GM03348 (cell line): ENCODE data around the gene REN.

Experiments used
- DNase-seq: peaks from one replicate; pipeline ENCODE4 v3.0.0; 2012; ENCODE audit warnings: low spot score

Gene REN

DNA sequence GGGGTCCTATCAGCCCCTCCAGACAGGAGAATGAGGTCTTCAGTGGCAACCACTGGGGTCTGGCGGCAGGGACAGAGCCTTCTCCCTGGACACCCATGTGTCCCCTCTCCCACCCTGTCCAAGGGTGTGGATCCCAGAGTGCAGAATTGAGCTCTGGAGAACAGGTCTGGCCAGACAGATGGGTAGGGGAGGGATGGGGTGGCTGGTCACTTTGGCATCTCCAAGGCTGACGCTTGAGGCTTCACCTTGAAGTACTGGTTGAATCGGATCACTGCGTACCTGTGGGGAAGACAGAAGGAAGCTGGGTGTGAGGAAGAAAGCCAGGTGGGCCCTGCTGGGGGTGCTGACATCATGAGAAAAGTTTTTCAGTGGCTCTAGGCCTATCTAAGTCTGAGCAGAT is 34.2 kb downstream of the REN start:
- no peak for DNase-seq

- DNase-seq, result peak; percentile 90
These were observed 34.9 kb downstream of the REN start for GRCh38 chr1:204130981-204131892.

DNA sequence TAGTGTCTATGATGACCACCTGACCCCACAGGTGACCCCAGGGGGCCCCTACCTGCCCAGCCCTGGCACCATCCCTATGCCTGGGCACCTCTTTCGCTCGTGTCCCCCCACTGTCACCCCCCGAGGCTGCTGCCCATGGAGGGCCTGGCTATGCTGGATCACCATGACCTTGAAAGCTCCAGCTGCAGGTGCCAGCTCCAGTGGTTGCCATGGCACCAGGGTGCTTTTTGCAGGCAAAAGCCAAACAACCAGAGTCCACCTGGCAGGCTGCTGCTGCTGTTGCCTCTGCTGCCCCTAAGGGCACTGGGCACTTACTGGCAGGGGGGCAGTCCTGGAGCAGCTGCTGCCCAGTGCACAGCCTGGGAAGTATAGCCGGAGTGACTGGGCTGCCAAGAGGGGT is 36.0 kb downstream of the REN start:
- DNase-seq, result no peak

DNA sequence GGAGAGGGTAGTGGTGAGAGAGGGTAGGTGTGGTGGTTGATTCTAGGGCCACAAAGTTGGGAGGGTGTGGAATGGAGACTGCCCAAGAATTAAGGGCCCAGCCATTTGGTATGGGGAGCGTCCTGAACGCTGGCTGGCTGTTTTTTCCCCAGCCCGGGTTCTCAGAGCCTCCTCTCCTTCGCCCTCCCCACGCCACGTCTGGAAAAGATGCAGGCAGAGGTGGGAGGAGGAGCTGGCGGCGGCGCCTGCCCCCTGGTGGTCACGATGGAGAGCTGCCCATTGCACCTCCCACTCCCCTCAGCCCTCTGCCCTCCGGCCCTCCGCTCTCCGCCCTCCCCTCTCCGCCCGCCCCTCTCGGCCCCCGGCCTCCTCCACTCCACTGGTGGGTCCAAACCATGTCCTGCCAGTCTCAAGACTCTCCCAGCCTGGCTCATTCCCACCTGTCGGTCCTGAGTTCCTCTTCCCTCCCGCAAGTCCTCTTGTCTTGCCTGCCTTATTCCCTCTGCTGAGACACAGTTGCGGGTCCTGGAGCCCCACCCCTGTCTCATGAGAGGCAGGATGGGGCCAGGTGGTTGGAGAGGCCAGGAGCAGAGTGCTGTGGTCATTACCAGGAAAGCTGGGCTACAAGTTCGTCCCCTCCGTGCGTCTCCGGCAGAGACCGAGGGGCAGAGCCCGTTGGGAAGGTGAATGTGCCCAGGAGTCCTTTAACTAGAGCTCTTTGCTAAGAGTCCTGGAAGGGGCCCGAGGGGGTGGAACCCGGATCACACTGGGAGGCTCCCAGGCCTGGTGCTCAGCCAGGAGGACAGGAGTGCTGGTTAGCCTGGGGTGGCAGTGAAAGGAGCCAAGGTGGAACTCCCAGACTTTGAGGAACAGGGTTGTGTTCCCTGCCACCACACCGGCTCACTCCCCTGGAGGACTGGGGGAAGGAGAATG is 36.9 kb downstream of the REN start:
- peak; percentile 95 for DNase-seq

DNA sequence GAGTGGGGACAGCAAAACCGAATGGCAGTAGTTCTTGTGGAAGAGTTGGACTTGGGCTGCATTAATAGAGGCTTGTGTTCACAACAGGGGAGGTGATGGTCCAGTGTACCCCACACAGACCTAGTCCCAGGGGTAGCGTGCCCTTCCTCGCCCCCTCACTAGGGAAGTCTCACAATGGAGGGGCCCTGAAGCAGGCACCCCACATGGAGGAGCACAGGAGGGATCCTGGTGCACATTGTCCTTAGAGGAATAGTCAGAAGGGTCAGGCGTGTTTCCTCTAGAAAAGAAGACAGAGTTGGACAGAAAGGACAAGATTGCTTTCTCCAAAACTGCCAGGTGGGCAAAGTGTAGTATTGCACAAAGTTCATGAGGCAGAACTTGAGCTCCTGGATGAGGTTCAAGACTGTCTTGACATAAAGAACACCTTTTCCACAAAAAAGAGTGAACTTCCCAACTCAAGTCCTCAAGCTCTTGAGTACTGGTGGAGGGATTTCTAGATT is 37.6 kb downstream of the REN start:
- no peak for DNase-seq

GRCh38 chr1:204127597-204128242 is 38.4 kb downstream of the REN start:
- peak; percentile 94 for DNase-seq

GRCh38 chr1:204126956-204127355 is 39.2 kb downstream of the REN start:
- no peak for DNase-seq

- DNase-seq, result no peak
These were observed 39.8 kb downstream of the REN start for GRCh38 chr1:204126386-204126785.

DNA sequence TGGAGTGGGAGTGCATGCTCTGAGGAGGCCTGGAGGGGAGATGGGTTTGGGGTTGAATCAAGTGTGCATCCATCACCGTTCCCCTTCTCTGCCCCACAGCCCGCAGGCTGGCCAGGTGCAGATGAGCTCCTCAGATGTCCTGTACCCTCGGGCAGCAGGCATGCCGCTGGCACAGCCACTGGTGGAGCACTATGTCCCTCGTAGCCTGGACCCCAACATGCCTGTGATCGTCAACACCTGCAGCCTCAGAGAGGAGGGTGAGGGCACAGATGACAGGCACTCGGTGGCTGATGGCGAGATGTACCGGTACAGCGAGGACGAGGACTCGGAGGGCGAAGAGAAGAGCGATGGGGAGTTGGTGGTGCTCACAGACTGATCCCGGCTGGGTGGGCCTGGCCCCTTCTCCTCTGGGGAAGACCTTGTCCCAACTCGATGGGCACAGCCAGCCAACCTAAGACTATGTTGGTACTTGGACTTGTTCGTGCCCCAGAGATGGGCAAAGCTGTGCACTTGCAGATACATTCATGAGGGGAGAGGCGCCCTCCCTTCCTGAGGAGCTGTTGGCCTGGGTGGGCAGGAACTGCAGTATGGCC is 40.3 kb downstream of the REN start:
- no peak for DNase-seq

GRCh38 chr1:204124639-204125038 is 41.5 kb downstream of the REN start:
- DNase-seq, result no peak

- DNase-seq, result peak; percentile 46
These were observed 42.8 kb downstream of the REN start for GRCh38 chr1:204123376-204123775.

DNA sequence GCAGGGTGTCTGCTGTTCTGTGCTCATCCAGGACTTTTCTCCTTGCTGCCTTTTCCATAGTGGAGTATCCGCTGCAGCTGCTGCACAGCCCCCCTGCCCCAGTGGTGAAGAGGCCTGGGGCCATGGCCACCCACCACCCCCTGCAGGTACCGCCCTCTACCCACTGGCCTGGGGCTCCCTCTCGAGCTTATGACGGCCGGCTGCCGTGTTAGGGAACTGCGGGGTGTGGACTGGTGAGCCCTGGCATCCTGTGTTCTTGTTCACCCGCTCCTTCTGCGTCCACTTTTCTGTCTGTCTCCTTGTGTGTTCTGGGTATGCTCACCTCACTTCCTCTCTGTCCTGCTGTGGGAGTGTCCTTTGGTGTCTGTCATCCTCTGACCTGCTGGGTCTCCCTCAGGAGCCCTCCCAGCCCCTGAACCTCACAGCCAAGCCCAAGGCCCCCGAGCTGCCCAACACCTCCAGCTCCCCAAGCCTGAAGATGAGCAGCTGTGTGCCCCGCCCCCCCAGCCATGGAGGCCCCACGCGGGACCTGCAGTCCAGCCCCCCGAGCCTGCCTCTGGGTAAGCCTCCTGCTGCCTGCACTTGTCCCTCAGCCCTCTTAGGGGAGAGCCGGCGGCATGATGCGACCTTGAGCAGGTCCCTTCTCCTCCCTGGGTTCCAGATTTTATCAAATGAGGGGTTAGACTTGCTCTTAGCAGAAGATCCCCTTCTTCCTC is 44.1 kb downstream of the REN start:
- no peak for DNase-seq

- no peak for DNase-seq
These were observed 49.6 kb downstream of the REN start for GRCh38 chr1:204116539-204116938.

DNA sequence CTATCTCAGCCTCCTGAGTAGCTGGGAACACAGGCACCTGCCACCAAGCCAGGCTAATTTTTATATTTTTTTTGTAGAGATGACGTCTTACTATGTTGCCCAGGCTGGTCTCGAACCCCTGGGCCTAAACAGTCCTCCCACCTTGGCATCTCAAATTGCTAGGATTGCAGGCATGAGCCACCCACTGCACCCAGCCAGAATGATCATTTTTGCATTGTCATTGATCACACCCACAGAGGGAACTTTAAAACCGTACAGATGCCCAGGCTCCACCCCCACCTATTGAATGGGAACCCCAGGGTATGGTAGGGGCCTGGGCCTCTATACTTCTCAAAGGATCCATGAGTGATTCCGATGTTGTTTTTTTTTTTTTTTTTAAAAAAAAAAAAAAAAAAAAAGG is 51.0 kb downstream of the REN start:
- DNase-seq, result no peak

DNA sequence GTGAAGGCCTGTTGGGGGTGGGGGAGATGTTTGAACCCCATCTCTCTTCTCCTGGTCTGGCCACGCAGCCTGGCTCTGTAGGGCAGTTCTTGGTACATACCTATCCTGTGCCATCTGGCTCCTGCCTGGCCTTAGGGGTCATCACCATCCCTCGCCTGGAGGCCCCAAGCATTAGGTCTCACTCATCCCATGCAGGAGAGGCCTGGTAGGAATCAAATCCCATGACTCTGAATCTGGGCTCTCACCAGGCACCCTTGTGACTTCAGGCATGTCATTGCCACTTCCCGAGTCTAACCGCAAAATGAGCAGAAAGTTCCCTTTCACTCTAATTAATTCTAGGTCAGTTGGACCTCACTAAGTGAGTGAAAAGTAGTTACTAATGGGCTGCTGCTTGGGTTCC is 51.5 kb downstream of the REN start:
- DNase-seq, result no peak

GRCh38 chr1:204113896-204114295 is 52.2 kb downstream of the REN start:
- DNase-seq, result no peak

DNA sequence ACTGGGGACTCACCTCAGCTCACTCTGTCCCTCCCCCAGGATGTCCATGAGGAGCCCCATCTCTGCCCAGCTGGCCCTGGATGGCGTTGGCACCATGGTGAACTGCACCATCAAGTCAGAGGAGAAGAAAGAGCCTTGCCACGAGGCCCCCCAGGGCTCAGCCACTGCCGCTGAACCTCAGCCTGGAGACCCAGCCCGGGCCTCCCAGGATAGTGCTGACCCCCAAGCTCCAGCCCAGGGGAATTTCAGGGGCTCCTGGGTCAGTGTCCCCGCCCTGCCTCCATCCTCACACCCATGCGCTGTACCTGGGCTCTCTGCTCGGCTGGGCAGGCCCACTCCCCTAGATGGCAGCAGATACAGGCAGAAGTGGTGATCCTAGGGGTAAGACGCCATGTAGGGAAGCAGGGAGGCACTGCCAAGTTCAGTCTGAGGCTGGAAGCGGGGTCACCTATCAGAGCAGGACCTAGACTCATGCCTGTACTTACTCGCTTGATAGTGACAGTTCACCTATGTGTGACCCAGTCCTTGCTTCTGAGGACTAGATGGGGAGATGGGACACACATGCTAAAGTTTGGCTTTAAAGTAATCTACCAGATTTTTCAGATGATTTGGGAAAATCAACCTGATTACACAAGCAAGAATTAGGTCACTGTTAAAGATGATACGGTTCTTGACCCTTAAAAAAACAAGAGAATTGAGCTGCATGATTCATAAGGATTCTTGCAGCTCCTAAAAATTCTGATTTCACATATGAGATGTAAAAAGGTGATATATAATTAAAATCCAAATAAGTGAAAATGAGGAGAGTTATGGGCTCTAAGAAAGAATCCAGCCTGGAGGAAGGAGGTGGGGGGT is 53.0 kb downstream of the REN start:
- no peak for DNase-seq

GRCh38 chr1:204110894-204111633 is 55.1 kb downstream of the REN start:
- no peak for DNase-seq

- no peak for DNase-seq
These were observed 57.6 kb downstream of the REN start for GRCh38 chr1:204108312-204109141.
